HL-60 (cell line): Measurements from ENCODE around the gene RPL32.
"Not testable (repeated sequence)": the region's sequence is repeated elsewhere in the genome, so short reads cannot be mapped to it uniquely, and the experiment has no call there.

Experiments used
- DNase-seq, 2 experiments: peaks; one replicate each; pipeline ENCODE4 v3.0.0-alpha.2; 2010 to 2020; ENCODE audit warnings: low read depth in 1 of 2, low spot score in 1 of 2
- H3K27ac ChIP-seq: fragments of 250-450 bp; sonication (Bioruptor Pico); replicated peaks from 2 replicates; pipeline ENCODE4 v1.5.1; 2020; ENCODE audit warnings: mild to moderate bottlenecking, moderate library complexity
- H3K27me3 ChIP-seq: fragments of 250-450 bp; sonication (Bioruptor Pico); 2 replicates; pipeline ENCODE4 v1.5.1; 2021; ENCODE audit warnings: mild to moderate bottlenecking, moderate library complexity; ENCODE audit not compliant: insufficient read depth, poor library complexity, severe bottlenecking
- H3K4me3 ChIP-seq: replicated peaks from 2 replicates; pipeline ENCODE4 v1.5.1; 2011; ENCODE audit warnings: mild to moderate bottlenecking, control low read depth, low read length; ENCODE audit not compliant: insufficient read depth
- GABPA ChIP-seq: IDR thresholded peaks from 2 replicates; pipeline ENCODE4 v1.6.1; 2012; ENCODE audit warnings: low read depth
- POLR2AphosphoS5 ChIP-seq: IDR thresholded peaks from 2 replicates; pipeline ENCODE4 v1.6.1; 2012; ENCODE audit warnings: low read depth
- SPI1 ChIP-seq: IDR thresholded peaks from 2 replicates; pipeline ENCODE4 v1.6.1; 2012; ENCODE audit warnings: low read depth, mild to moderate bottlenecking, borderline replicate concordance
- TF ChIP-seq, protein P1 (sequence below): IDR thresholded peaks from one replicate; pipeline ENCODE4 v1.5.1; 2011; ENCODE audit warnings: low read length, control low read depth, inconsistent platforms; ENCODE audit not compliant: insufficient read depth
- TF ChIP-seq, protein P2 (sequence below): IDR thresholded peaks from 2 replicates; pipeline ENCODE4 v1.6.1; 2012; ENCODE audit warnings: low read depth; ENCODE audit not compliant: insufficient replicate concordance

The RPL32 gene

DNA sequence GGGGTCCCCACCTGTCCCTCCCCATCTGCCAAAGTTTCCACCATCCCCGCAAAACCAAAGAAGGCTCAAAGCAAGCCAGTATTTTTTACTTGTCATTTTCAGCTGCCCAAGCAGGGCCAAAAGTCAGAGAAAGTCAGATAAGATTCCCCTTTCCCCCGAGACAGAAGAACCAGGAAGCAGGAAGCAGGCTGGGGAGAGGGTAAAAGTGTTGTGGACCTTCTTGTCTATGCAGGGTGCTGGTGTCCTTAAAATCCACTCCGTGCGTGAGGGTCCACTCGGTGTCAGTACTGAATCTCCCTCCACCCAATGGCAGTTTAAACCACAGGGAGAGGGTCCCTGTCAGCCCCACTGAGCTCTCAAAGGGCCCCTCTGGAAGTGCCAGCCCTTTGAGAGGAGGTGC lies 20.2 kb upstream of the RPL32 start:
- Histone ChIP-seq H3K27ac (no peak overlapping the region), H3K27me3 (peaks cover 3% of the 10 kb centered on the region), H3K4me3 (no peak overlapping the region)
- no peak for DNase-seq
- TF ChIP-seq, protein P1, sequence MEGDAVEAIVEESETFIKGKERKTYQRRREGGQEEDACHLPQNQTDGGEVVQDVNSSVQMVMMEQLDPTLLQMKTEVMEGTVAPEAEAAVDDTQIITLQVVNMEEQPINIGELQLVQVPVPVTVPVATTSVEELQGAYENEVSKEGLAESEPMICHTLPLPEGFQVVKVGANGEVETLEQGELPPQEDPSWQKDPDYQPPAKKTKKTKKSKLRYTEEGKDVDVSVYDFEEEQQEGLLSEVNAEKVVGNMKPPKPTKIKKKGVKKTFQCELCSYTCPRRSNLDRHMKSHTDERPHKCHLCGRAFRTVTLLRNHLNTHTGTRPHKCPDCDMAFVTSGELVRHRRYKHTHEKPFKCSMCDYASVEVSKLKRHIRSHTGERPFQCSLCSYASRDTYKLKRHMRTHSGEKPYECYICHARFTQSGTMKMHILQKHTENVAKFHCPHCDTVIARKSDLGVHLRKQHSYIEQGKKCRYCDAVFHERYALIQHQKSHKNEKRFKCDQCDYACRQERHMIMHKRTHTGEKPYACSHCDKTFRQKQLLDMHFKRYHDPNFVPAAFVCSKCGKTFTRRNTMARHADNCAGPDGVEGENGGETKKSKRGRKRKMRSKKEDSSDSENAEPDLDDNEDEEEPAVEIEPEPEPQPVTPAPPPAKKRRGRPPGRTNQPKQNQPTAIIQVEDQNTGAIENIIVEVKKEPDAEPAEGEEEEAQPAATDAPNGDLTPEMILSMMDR = no peak

DNA sequence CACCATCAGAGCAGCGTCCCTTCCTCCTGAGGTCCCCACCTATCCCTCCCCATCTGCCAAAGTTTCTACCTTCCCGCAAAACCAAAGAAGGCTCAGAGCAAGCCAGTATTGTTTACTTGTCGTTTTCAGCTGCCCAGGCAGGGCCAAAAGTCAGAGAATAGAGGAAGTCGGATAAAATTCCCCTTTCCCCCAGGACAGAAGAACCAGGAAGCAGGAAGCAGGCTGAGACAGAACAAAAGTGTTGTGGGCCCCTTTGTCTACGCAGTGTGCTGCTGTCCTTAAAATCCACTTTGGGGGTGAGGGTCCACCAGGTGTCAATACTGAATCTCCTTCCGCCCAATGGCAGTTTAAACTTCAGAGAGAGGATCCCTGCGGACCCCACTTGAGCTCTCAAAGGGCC lies 18.5 kb upstream of the RPL32 start:
- H3K4me3 ChIP-seq = no peak overlapping the region
- no peak for DNase-seq
- H3K27me3 ChIP-seq = peaks cover 3% of the 10 kb centered on the region
- no peak overlapping the region for H3K27ac ChIP-seq
- TF ChIP-seq POLR2AphosphoS5 = no peak
- TF ChIP-seq, protein P2, sequence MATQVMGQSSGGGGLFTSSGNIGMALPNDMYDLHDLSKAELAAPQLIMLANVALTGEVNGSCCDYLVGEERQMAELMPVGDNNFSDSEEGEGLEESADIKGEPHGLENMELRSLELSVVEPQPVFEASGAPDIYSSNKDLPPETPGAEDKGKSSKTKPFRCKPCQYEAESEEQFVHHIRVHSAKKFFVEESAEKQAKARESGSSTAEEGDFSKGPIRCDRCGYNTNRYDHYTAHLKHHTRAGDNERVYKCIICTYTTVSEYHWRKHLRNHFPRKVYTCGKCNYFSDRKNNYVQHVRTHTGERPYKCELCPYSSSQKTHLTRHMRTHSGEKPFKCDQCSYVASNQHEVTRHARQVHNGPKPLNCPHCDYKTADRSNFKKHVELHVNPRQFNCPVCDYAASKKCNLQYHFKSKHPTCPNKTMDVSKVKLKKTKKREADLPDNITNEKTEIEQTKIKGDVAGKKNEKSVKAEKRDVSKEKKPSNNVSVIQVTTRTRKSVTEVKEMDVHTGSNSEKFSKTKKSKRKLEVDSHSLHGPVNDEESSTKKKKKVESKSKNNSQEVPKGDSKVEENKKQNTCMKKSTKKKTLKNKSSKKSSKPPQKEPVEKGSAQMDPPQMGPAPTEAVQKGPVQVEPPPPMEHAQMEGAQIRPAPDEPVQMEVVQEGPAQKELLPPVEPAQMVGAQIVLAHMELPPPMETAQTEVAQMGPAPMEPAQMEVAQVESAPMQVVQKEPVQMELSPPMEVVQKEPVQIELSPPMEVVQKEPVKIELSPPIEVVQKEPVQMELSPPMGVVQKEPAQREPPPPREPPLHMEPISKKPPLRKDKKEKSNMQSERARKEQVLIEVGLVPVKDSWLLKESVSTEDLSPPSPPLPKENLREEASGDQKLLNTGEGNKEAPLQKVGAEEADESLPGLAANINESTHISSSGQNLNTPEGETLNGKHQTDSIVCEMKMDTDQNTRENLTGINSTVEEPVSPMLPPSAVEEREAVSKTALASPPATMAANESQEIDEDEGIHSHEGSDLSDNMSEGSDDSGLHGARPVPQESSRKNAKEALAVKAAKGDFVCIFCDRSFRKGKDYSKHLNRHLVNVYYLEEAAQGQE = no peak
- no peak for TF ChIP-seq GABPA
- TF ChIP-seq, protein P1 = no peak
- no peak for TF ChIP-seq SPI1

DNA sequence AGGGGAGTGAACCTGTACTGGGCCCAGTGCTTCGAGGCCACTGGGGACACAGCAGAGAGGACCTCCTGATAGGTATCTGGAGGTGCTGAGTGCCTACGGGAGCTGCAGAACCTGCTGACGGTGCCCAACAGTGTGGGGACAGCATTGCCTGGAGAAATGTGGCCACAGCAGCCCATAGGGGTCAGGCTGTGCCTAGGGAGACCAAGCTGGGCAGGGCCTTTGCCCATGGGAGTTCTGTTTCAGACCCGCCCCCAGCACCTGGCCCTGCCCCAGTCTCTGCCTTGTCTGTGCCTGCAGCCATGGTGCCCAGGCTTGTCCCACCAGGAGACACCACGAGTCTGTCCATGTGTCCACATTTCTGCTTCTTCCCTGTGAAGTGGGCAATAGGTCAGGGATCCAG lies 15.3 kb upstream of the RPL32 start:
- Histone ChIP-seq H3K4me3 (no peak overlapping the region), H3K27ac (no peak overlapping the region), H3K27me3 (peaks cover 11% of the 10 kb centered on the region)
- no peak for DNase-seq
- TF ChIP-seq SPI1 = no peak
- TF ChIP-seq POLR2AphosphoS5 = no peak
- TF ChIP-seq, protein P2 = no peak
- TF ChIP-seq, protein P1 = no peak
- TF ChIP-seq GABPA = no peak

DNA sequence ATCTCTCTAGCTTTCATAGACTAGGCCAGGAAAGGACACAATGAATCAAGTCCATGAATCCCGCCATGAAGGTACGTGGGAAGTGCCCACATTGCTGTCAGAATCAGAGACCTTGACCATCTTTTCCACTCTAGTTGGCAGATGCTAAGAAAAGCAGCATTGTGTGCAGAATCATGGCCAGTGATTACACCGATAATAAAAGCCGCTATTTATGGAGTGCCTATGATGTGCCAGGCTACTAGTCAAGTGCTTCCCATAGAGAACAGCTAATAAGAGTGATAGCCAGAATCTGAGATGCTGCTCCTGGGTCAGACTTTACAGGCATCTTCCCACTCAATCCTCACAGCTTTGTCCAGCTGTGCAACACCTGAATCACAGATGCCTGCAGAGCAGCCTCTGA lies 13.2 kb upstream of the RPL32 start:
- Histone ChIP-seq H3K27ac (no peak overlapping the region), H3K4me3 (no peak overlapping the region), H3K27me3 (peaks cover 11% of the 10 kb centered on the region)
- no peak for DNase-seq
- TF ChIP-seq GABPA (no peak), SPI1 (no peak), POLR2AphosphoS5 (no peak)
- TF ChIP-seq, protein P2 = no peak
- TF ChIP-seq, protein P1 = no peak

DNA sequence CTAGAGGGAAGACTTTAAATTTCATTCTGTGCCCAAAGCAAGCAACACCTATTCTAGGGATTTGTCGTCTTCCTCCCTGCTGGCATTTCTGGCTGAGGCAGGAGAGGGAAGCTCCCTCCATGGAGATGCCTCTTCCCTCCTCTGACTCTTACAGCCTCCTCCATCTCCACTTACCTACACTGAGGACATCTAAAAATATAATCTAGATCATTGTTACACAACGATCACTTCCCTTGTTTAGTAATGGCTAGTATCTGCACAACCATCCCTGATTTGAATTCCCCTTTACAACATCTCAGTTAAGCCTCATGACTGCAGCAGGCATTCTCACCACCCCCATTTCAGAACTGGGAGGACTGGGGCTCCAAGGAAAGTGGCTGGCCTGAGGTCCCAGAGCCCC lies 12.5 kb upstream of the RPL32 start:
- not testable (repeated sequence) for H3K4me3 ChIP-seq, H3K27ac ChIP-seq, DNase-seq
- H3K27me3 ChIP-seq = peaks cover 11% of the 10 kb centered on the region
